GM18508 (cell line): ENCODE results near the gene ZNF407.
"Not testable (repeated sequence)": the region's sequence is repeated elsewhere in the genome, so short reads cannot be mapped to it uniquely, and the experiment has no call there.

Source experiments
- ATAC-seq: cut with Tn5 transposase; IDR thresholded peaks from one replicate; pipeline ENCODE4 v1.9.1; 2021; ENCODE audit warnings: moderate number of reproducible peaks; ENCODE audit not compliant: insufficient read depth, unreplicated experiment

Gene ZNF407

GRCh38 chr18:74945774-74946545 lies 348.3 kb downstream of the ZNF407 start:
- no peak for ATAC-seq

DNA sequence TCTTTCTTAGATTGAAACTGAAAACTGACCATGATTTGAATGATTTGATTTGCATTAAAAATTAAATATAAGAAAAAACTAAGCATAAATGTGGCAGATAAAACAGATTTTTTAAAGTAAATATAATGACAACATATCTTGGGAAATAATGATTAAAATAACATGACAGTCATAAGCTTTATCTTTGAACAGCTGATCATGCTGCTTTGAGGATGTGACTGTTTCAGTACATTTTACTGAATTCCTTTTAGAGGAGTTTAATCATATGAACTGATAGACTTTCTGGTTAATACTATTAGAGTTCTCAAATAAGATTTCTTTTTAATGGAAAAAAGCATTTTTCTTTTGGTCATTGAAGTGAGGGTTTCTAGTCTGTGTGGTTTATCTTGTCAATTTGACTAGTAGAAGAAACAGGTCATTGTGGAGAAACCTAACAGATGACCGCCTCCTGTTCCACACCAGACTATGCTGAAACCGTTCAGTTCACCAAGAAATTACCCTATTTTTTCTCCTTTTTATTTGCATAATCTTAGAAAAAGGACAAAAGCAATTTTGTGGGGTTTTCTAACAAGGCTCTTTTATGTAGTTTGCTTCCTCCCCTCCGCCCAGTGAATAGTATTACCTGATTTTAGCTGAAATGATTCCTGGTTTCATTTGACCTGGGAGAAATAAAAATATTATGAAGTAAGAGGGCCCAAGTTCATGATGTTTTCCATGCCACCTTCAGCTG lies 349.1 kb downstream of the ZNF407 start:
- ATAC-seq = no peak

GRCh38 chr18:74947417-74947816 lies 349.7 kb downstream of the ZNF407 start:
- no peak for ATAC-seq

GRCh38 chr18:74947875-74948274 lies 350.2 kb downstream of the ZNF407 start:
- ATAC-seq = no peak

- no peak for ATAC-seq
These were observed 351.9 kb downstream of the ZNF407 start for GRCh38 chr18:74949611-74950010.

- ATAC-seq = no peak
These were observed 352.8 kb downstream of the ZNF407 start for GRCh38 chr18:74950479-74950878.

- no peak for ATAC-seq
These were observed 353.6 kb downstream of the ZNF407 start for GRCh38 chr18:74951165-74951760.

DNA sequence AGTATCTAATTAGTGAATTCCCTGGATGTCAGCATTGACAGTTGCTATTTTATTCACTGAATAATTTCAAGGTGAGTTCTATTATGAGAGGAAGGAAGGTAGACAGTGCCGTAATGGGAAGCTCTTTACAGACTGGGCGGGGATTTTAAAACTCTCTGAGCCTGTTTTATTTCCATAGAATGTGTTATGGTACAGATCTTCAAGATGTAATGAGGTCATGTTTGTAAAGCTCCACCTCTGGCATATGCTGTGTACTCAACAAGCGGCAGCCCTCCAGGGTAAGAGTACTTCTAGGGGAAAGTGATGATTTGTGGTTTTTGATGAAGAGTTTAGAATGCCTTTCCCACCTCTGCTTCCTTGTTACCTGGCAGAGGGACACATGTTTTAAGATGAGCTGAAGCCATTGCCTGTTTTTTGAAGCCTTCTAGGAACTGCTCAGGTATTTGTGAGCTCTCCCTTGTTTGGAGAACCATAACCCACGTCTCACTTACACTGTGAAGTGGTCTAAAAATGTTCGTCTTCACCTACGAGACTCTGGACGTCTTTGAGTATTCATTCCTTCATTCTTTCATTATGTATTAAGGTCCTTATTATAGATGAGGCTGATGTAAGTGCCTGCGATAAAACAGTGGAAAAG lies 360.0 kb downstream of the ZNF407 start:
- no peak for ATAC-seq

DNA sequence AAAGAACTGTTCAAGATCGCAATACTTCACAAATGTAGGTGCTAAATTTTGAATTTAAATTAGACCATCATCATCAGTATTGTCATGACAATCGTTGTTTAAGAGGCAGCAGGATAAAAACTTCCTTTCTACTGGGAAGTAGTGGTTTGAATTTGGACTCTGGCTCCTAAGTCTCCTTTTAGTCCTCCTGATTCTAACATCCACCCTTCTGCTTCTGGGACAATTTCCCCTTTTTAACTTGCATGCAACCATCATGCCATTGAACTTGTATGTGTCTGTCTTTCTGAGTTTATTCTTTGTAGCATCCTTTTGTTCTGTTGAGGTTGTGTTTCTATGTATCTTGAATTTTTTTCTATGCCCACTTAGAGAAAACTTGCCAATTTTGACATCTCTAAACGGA lies 361.5 kb downstream of the ZNF407 start:
- no peak for ATAC-seq

DNA sequence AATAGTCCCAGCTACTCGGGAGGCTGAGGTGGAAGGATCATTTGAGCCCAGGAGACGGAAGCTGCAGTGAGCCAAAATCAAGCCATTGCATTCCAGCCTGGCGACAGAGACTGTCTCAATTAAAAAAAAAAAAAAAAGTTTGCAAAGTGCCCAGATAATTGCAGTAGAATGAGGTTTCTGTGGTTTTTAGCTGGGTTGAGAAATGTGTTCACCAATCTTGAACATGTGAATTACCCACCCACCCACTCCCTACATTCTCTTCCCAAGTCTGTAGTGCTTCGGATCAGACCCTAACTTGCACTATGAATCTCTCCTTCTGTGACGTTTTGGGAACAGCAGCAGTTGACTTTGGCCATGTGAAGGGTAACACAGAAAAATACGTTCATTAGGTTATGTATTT lies 363.9 kb downstream of the ZNF407 start:
- ATAC-seq = no peak

GRCh38 chr18:74963820-74964446 lies 366.3 kb downstream of the ZNF407 start:
- ATAC-seq = peak; percentile 76

DNA sequence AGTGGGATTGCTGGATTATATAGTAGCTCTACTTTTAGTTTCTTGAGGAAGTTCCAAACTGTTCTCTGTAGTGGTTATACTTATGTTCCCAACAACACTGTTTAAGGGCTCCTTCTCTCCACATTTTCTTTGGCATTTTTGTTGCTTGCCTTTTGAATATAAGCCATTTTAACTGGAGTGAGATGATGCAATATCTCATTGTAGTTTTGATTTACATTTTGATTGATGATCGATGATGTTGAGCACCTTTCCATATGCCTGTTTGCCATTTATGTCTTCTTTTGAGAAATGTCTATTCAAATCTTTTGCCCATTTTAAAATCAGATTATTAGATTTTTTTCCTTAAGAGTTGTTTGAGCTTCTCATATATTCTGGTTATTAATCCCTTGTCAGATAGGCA lies 368.0 kb downstream of the ZNF407 start:
- no peak for ATAC-seq

- ATAC-seq = no peak
These were observed 369.8 kb downstream of the ZNF407 start for GRCh38 chr18:74967438-74967837.

DNA sequence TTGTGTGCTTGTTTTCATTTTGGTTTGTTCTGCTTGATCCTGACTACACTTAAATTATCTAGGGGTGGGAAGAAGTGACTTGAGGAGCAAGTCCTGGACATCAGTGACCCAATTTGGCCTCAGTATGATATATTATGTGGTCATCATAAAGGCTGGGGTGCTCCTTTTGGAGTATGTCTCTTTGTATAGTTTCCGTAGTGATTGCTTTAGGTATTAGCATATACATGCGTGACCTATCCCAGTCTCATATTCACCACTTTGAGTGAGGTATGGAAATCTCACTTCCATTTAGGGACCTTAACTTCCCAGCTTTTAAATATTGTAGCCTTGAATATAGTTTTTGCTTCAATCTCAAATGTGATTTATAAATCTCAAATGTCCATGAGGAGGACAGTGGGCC lies 370.3 kb downstream of the ZNF407 start:
- ATAC-seq = no peak

DNA sequence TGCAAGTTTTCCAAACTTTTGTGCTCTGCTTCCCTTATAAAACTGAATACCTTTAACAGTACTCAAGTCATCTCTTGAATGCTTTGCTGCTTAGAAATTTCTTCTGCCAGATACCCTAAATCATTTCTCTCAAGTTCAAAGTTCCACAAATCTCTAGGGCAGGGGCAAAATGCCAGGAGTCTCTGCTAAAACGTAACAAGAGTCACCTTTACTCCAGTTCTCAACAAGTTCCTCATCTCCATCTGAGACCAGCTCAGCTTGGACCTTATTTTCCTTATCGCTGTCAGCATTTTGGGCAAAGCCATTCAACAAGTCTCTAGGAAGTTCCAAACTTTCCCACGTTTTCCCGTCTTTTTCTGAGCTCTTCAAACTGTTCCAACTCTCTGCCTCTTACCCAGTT lies 373.7 kb downstream of the ZNF407 start:
- not testable (repeated sequence) for ATAC-seq

- not testable (repeated sequence) for ATAC-seq
These were observed 374.1 kb downstream of the ZNF407 start for GRCh38 chr18:74971776-74972175.

- ATAC-seq = no peak
These were observed 374.7 kb downstream of the ZNF407 start for GRCh38 chr18:74972354-74972753.

DNA sequence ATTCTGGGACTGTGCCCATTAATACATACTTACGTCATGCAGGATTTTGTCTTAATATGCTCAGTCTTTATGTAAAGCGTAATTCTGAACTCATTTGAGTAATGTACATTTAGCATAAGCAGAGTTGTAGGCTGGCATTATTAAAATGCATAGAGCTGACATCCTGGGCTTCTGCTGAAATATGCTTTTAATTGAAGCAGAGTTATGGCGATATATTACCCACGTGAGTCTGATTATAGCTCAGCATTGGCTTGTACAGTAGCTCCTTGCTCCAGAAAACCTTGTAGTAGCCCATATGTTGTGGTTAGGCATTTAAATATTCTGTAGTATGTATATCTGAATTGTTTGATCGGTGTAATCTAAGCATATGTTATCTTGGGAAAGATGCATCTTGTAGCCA lies 377.3 kb downstream of the ZNF407 start:
- ATAC-seq = no peak

GRCh38 chr18:74976331-74976909 lies 378.8 kb downstream of the ZNF407 start:
- no peak for ATAC-seq

- ATAC-seq = no peak
These were observed 379.4 kb downstream of the ZNF407 start for GRCh38 chr18:74977041-74977440.
